ENCODE data around the gene PCARE. TPM values are rescaled to one million over a fixed set of nuclear protein-coding genes. Genes with fewer than 3 reads are reported as not detected.

PCARE gene
- total and polyA plus RNA-seq, 3 donors from 2014 or later, result 0.06 to 1.0 (median 0.76) TPM

GRCh38 chr2:29060441-29060840, 13.9 kb downstream of the PCARE start:
- Histone ChIP-seq H3K36me3 (ENCODE audit: low read depth, missing control alignments) (no peaks in the 10 kb centered on the region), H3K4me1 (peaks cover 20% of the 10 kb centered on the region), H3K27ac (no peak overlapping the region), H3K4me3 (no peak overlapping the region), H3K27me3 (no peaks in the 10 kb centered on the region), H3K9me3 (no peaks in the 10 kb centered on the region)
- DNase-seq, result peak; percentile 12
- WGBS, 2 donors, result 50 to 69% methylated on average over 9 of the region's 9 CpGs
- TF ChIP-seq CTCF (IDR thresholded peaks at IDR 0.05), result no peak
- intact Hi-C loops (cut with DNase I; ENCODE audit: low total_unique reads), result no loop called here

- Histone ChIP-seq H3K27me3 (no peaks in the 10 kb centered on the region), H3K36me3 (ENCODE audit: low read depth, missing control alignments) (no peaks in the 10 kb centered on the region), H3K9me3 (no peaks in the 10 kb centered on the region), H3K4me3 (no peak overlapping the region), H3K27ac (no peak overlapping the region), H3K4me1 (peaks cover 11% of the 10 kb centered on the region)
- 64 to 67% methylated on average over 1 of the region's 1 CpG for WGBS, 2 donors
- DNase-seq, result no peak
- intact Hi-C loops (cut with DNase I; ENCODE audit: low total_unique reads), result no loop called here
- no peak for TF ChIP-seq POLR2A (IDR thresholded peaks at IDR 0.05)
- no peak for TF ChIP-seq CTCF (IDR thresholded peaks at IDR 0.05)
Observed at GRCh38 chr2:29059624-29060023, 14.7 kb downstream of the PCARE start.

GRCh38 chr2:29057006-29057405, 17.3 kb downstream of the PCARE start:
- no peaks in the 10 kb centered on the region for H3K4me1 ChIP-seq
- no peak overlapping the region for H3K27ac ChIP-seq
- no peak overlapping the region for H3K4me3 ChIP-seq
- 90 to 93% methylated on average over 4 of the region's 4 CpGs for WGBS, 2 donors
- intact Hi-C loops (cut with DNase I; ENCODE audit: low total_unique reads), result no loop called here
- no peaks in the 10 kb centered on the region for H3K27me3 ChIP-seq
- no peaks in the 10 kb centered on the region for H3K9me3 ChIP-seq
- TF ChIP-seq CTCF (IDR thresholded peaks at IDR 0.05), result no peak
- no peak for TF ChIP-seq POLR2A (IDR thresholded peaks at IDR 0.05)
- DNase-seq, result no peak
- no peaks in the 10 kb centered on the region for H3K36me3 ChIP-seq (ENCODE audit: low read depth, missing control alignments)

GRCh38 chr2:29056452-29056851, 17.9 kb downstream of the PCARE start:
- no peak overlapping the region for H3K4me3 ChIP-seq
- H3K36me3 ChIP-seq (ENCODE audit: low read depth, missing control alignments), result no peaks in the 10 kb centered on the region
- intact Hi-C loops (cut with DNase I; ENCODE audit: low total_unique reads), result no loop called here
- H3K27ac ChIP-seq, result no peak overlapping the region
- no peaks in the 10 kb centered on the region for H3K9me3 ChIP-seq
- TF ChIP-seq CTCF (IDR thresholded peaks at IDR 0.05), result no peak
- TF ChIP-seq POLR2A (IDR thresholded peaks at IDR 0.05), result no peak
- no peaks in the 10 kb centered on the region for H3K4me1 ChIP-seq
- DNase-seq, result no peak
- 88 to 98% methylated on average over 5 of the region's 5 CpGs for WGBS, 2 donors
- no peaks in the 10 kb centered on the region for H3K27me3 ChIP-seq

- H3K9me3 ChIP-seq, result no peaks in the 10 kb centered on the region
- no peaks in the 10 kb centered on the region for H3K4me1 ChIP-seq
- DNase-seq, result no peak
- H3K27me3 ChIP-seq, result no peaks in the 10 kb centered on the region
- intact Hi-C loops (cut with DNase I; ENCODE audit: low total_unique reads), result no loop called here
- H3K36me3 ChIP-seq (ENCODE audit: low read depth, missing control alignments), result no peaks in the 10 kb centered on the region
- H3K4me3 ChIP-seq, result no peak overlapping the region
- H3K27ac ChIP-seq, result no peak overlapping the region
- TF ChIP-seq POLR2A (IDR thresholded peaks at IDR 0.05) (no peak), CTCF (IDR thresholded peaks at IDR 0.05) (no peak)
- 85 to 97% methylated on average over 1 of the region's 1 CpG for WGBS, 2 donors
Observed at GRCh38 chr2:29055601-29056000, 18.7 kb downstream of the PCARE start.
